K562 (cell line): ENCODE data around the gene ATP2A2. TPM values are rescaled to one million over a fixed set of nuclear protein-coding genes. Genes with fewer than 3 reads are reported as not detected.
A peak's percentile ranks its signal among the peaks of the same experiment; 100 is the strongest.

ENCODE experiments used
- ATF6 ChIP-seq: sonication (generic); formaldehyde crosslinking; IDR thresholded peaks from 2 replicates; pipeline ENCODE4 v1.4.0; 2020; ENCODE audit warnings: mild to moderate bottlenecking, missing genetic modification reagents
- CBFA2T2 ChIP-seq: fragments of 450-650 bp; conservative IDR thresholded peaks from 2 replicates; pipeline ENCODE4 v1.6.1; 2017; ENCODE audit warnings: mild to moderate bottlenecking
- CBFB ChIP-seq: sonication (generic); formaldehyde crosslinking; IDR thresholded peaks from 2 replicates; pipeline ENCODE4 v1.4.0; 2020; ENCODE audit warnings: mild to moderate bottlenecking, missing genetic modification reagents
- CBX3 ChIP-seq, 2 experiments: IDR thresholded peaks; 1 replicate in 1 of 2; 2 replicates in 1 of 2; pipeline ENCODE4 v1.6.1; 2012; ENCODE audit warnings: inconsistent platforms in 2 of 2, low read length in 2 of 2, borderline replicate concordance in 1 of 2, control low read depth in 1 of 2
- COPS2 ChIP-seq: fragments of 450-650 bp; conservative IDR thresholded peaks from 2 replicates; pipeline ENCODE4 v1.6.1; 2016; ENCODE audit warnings: mild to moderate bottlenecking, moderate library complexity
- CREB1 ChIP-seq, 2 experiments: sonication (generic) in 1 of 2; formaldehyde crosslinking in 1 of 2; IDR thresholded peaks; 2 replicates each; pipeline versions ENCODE4 v1.6.1 to v1.8.0; 2012 to 2022; ENCODE audit warnings: inconsistent platforms in 1 of 2, mild to moderate bottlenecking in 1 of 2, missing genetic modification reagents in 1 of 2, moderate library complexity in 1 of 2
- KLF13 ChIP-seq: fragments of 450-650 bp; IDR thresholded peaks from 2 replicates; pipeline ENCODE4 v1.6.1; 2016; ENCODE audit warnings: missing genetic modification characterization, low read depth, mild to moderate bottlenecking, missing compliant biosample characterization, moderate library complexity, borderline replicate concordance
- L3MBTL2 ChIP-seq: fragments of 450-650 bp; IDR thresholded peaks from 2 replicates; pipeline ENCODE4 v1.6.1; 2016; ENCODE audit warnings: mild to moderate bottlenecking, moderate library complexity
- MAFF ChIP-seq: IDR thresholded peaks from 2 replicates; pipeline ENCODE4 v1.6.1; 2012; ENCODE audit warnings: low read length, improper control_type of control experiment
- MXD1 ChIP-seq: fragments of 250-450 bp; sonication (Bioruptor Pico); IDR thresholded peaks from 2 replicates; pipeline ENCODE4 v1.8.0; 2021; ENCODE audit warnings: borderline replicate concordance, mild to moderate bottlenecking, moderate library complexity; ENCODE audit not compliant: poor library complexity, severe bottlenecking
- NELFE ChIP-seq: IDR thresholded peaks from 2 replicates; pipeline ENCODE4 v1.6.1; 2011; ENCODE audit warnings: mild to moderate bottlenecking; ENCODE audit not compliant: insufficient read depth, insufficient read length
- PHTF2 ChIP-seq: fragments of 250-450 bp; sonication (Bioruptor Pico); IDR thresholded peaks from 2 replicates; pipeline ENCODE4 v1.5.0; 2021; ENCODE audit warnings: mild to moderate bottlenecking
- PTRF ChIP-seq: fragments of 450-650 bp; IDR thresholded peaks from 2 replicates; pipeline ENCODE4 v1.6.1; 2016; ENCODE audit warnings: mild to moderate bottlenecking, missing genetic modification characterization, missing compliant biosample characterization
- SAFB2 ChIP-seq: fragments of 200-400 bp; formaldehyde crosslinking; IDR thresholded peaks from 2 replicates; pipeline ENCODE4 v1.6.1; 2018; ENCODE audit warnings: borderline replicate concordance, low read length, low read depth, moderate library complexity; ENCODE audit not compliant: severe bottlenecking
- TBP ChIP-seq: optimal IDR thresholded peaks from 2 replicates; pipeline ENCODE3; 2011; ENCODE audit warnings: low read depth, low read length, improper control_type of control experiment
- TFAP4 ChIP-seq: sonication (generic); formaldehyde crosslinking; IDR thresholded peaks from 2 replicates; pipeline ENCODE4 v1.8.0; 2022; ENCODE audit warnings: missing genetic modification reagents, mild to moderate bottlenecking, moderate library complexity, borderline replicate concordance
- THRAP3 ChIP-seq: fragments of 450-650 bp; IDR thresholded peaks from 2 replicates; pipeline ENCODE4 v1.6.1; 2016; ENCODE audit warnings: mild to moderate bottlenecking, inconsistent platforms, borderline replicate concordance
- ZNF12 ChIP-seq: sonication (generic); formaldehyde crosslinking; IDR thresholded peaks from 2 replicates; pipeline ENCODE4 v1.4.0; 2020; ENCODE audit warnings: mild to moderate bottlenecking, missing genetic modification reagents
- ZNF277 ChIP-seq: fragments of 250-450 bp; sonication (Bioruptor Pico); IDR thresholded peaks from 2 replicates; pipeline ENCODE4 v1.8.0; 2022; ENCODE audit warnings: inconsistent platforms, mild to moderate bottlenecking, moderate library complexity, borderline replicate concordance
- ZNF408 ChIP-seq: fragments of 250-450 bp; sonication (Bioruptor Pico); IDR thresholded peaks from 2 replicates; pipeline ENCODE4 v1.4.0; 2020; ENCODE audit warnings: low read depth, mild to moderate bottlenecking, moderate library complexity
- ZNF449 ChIP-seq: fragments of 250-450 bp; sonication (Bioruptor Pico); IDR thresholded peaks from 2 replicates; pipeline ENCODE4 v1.8.0; 2022; ENCODE audit warnings: moderate library complexity, mild to moderate bottlenecking, inconsistent platforms
- ZZZ3 ChIP-seq: fragments of 450-650 bp; IDR thresholded peaks from 2 replicates; pipeline ENCODE4 v1.6.1; 2016; ENCODE audit warnings: antibody characterized with exemption, mild to moderate bottlenecking, moderate library complexity
- polyA plus RNA-seq, 8 experiments: library from polyadenylated mRNA; depleted of rRNA in 4 of 8; stranded (reverse) in 5 of 8; unstranded in 3 of 8; fragments of >200 nt; fragmentation: Nextera tagmentation in 2 of 8; fragmentation: Illumina TruSeq in 1 of 8; extraction: Ambion mirVana in 2 of 8; extraction: Trizol in 1 of 8; gene quantifications; 2 replicates each; pipeline versions ENCODE4 v1.2.1 to v1.2.3, GENCODE V29; 2011 to 2014; ENCODE audit warnings: inconsistent platforms in 1 of 8, missing spikeins in 1 of 8
- total RNA-seq, 7 experiments: library from RNA; depleted of rRNA in 6 of 7; stranded (reverse); fragments of >200 nt in 6 of 7; fragmentation: Illumina TruSeq in 2 of 7; extraction: Trizol in 2 of 7; gene quantifications; 2 replicates each; pipeline versions ENCODE4 v1.2.1 to v1.2.3, GENCODE V29; 2011 to 2021; ENCODE audit warnings: low replicate concordance in 1 of 7

The ATP2A2 gene
- total and polyA plus RNA-seq, 9 of the 15 experiments (the other 6 are each of a cell fraction or from before 2014, with no cell fraction given), result 5.2 to 205 (median 51.6) TPM

GRCh38 chr12:110354172-110354780 lies 73.2 kb downstream of the ATP2A2 start (continued):
- peak; percentile 74 for TF ChIP-seq TFAP4 (CRISPR knock-in tag)
- no peak for TF ChIP-seq COPS2
- no peak for TF ChIP-seq ZNF449 (CRISPR knock-in tag)
- no peak for TF ChIP-seq ZNF408 (CRISPR knock-in tag)
- TF ChIP-seq TBP, result no peak
- peak; percentile 98 for TF ChIP-seq CBFA2T2
- TF ChIP-seq KLF13 (tag), result 0 out of 2 replicates have a peak, but pooled peaks have one; percentile 33
- no peak for TF ChIP-seq THRAP3
- no peak; the same call in 1 of the 2 replicates for TF ChIP-seq L3MBTL2
- no peak for TF ChIP-seq ZNF12 (CRISPR knock-in tag)
- no peak for TF ChIP-seq MXD1 (CRISPR knock-in tag)
- TF ChIP-seq ATF6, result no peak
- peak in 1 of 2 experiments; percentile 94; a peak in 2 of 3 replicates for TF ChIP-seq CBX3 (IDR thresholded peaks at IDR 0.05; ENCODE audit: borderline replicate concordance in 1 of 2, low read length in 2 of 2)
- no peak for TF ChIP-seq PHTF2 (CRISPR knock-in tag)
- TF ChIP-seq CBFB (CRISPR knock-in tag), result no peak
- no peak for TF ChIP-seq ZNF277 (CRISPR knock-in tag)
- TF ChIP-seq NELFE, result no peak
- no peak for TF ChIP-seq MAFF
- no peak for TF ChIP-seq PTRF (tag)
- TF ChIP-seq CREB1 (IDR thresholded peaks at IDR 0.05), result peak; percentile 60
- no peak for TF ChIP-seq CREB1 (CRISPR knock-in tag; IDR thresholded peaks at IDR 0.05)
- no peak for TF ChIP-seq SAFB2
- no peak for TF ChIP-seq ZZZ3
